Choroid plexus epithelial cell (primary cell): Measurements from ENCODE around the gene NETO1.

ENCODE experiments used
- DNase-seq: peaks from one replicate; pipeline ENCODE4 v3.0.0-alpha.2; 2010; ENCODE audit warnings: low read depth
- H3K4me3 ChIP-seq: 2 replicates; pipeline ENCODE4 v1.5.1; 2011; ENCODE audit warnings: low read depth, mild to moderate bottlenecking, control low read depth, low read length, moderate library complexity
- TF ChIP-seq, protein P1 (sequence below): conservative IDR thresholded peaks from 2 replicates; pipeline ENCODE4 v1.5.1; 2011; ENCODE audit warnings: low read depth, mild to moderate bottlenecking, control low read depth, inconsistent platforms, low read length, moderate library complexity

The NETO1 gene

DNA sequence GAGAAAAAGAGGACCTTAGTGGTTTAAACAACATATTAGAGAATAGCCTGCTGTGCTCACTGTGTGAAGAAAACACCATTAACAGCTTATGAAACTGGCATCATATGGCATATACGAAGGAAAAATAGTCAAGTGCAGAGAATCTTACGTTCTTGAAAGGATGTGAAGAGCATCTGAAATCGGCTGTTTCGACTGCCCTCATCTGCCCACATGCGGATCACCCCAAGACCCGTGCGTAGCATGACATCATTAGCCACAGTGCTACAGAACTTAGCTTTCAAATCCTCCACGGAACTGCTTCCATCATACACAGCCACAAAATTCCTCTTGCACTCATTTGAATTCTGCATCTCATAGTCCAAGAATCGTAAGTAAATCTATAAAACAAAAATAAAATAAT lies 84.3 kb downstream of the NETO1 start:
- no peak overlapping the region for H3K4me3 ChIP-seq
- TF ChIP-seq, protein P1, sequence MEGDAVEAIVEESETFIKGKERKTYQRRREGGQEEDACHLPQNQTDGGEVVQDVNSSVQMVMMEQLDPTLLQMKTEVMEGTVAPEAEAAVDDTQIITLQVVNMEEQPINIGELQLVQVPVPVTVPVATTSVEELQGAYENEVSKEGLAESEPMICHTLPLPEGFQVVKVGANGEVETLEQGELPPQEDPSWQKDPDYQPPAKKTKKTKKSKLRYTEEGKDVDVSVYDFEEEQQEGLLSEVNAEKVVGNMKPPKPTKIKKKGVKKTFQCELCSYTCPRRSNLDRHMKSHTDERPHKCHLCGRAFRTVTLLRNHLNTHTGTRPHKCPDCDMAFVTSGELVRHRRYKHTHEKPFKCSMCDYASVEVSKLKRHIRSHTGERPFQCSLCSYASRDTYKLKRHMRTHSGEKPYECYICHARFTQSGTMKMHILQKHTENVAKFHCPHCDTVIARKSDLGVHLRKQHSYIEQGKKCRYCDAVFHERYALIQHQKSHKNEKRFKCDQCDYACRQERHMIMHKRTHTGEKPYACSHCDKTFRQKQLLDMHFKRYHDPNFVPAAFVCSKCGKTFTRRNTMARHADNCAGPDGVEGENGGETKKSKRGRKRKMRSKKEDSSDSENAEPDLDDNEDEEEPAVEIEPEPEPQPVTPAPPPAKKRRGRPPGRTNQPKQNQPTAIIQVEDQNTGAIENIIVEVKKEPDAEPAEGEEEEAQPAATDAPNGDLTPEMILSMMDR = no peak
- peak; percentile 23 for DNase-seq

GRCh38 chr18:72774914-72775313 lies 92.9 kb downstream of the NETO1 start:
- H3K4me3 ChIP-seq = no peak overlapping the region
- DNase-seq = no peak
- TF ChIP-seq, protein P1 = no peak

- H3K4me3 ChIP-seq = no peak overlapping the region
- DNase-seq = no peak
- TF ChIP-seq, protein P1 = no peak
Measured at GRCh38 chr18:72772916-72773315, 94.9 kb downstream of the NETO1 start.

DNA sequence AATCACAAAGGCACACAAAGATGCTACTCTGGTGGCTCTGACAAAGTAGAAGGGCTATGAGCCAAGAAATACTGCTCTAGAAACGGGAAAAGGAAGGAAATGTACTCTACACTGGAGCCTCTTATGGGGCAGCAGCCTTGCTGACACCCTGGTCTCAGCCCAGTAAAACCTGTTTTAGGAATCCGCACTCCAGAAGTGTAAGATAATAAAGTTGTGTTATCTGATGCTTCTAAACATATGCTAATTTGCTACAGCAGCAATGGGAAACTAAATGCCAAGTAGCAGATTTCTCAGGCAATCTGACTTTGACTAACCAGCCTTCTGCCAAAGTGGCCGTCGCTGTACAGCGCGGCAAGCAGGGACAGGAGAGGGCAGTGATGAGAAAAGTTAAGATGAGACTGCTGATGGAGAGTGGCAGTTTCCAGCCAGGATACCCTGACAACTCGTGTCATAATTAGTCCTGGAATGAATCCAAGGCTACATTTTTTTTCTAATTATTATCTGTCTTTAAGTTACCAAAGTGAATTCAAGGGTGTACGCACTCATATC lies 99.0 kb downstream of the NETO1 start:
- no peak for DNase-seq
- TF ChIP-seq, protein P1 = no peak
- H3K4me3 ChIP-seq = no peak overlapping the region

DNA sequence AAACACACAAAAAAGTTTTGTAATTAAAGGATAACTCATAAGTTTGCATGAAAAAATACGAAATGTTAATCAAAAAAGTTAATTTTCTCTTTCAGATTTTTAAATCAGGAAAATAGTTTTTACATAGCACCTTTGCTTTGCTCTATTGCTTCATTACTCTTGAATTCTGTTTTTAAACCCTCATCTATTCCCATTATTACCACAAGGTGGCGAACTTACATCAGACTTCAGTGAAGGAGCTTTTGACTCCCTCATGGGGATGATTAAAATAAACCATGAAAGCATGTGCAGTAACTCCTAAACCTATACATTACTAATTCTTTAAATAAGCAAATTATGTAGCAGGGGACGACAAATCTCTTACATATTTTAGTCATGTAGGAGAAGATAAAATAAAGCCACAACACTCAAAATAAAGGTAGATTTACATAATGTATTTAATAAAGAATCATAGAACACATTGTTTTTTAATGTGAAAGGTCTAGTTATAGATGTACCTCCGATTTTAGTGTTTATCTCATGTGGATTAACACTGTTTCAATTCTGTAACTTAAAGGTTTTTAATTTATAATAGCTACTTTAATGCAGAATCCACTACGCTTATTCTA lies 105.2 kb downstream of the NETO1 start:
- peak; percentile 81 for DNase-seq
- no peak overlapping the region for H3K4me3 ChIP-seq
- TF ChIP-seq, protein P1 = peak; percentile 74

- H3K4me3 ChIP-seq = no peak overlapping the region
- DNase-seq = no peak
- TF ChIP-seq, protein P1 = no peak
Measured at GRCh38 chr18:72752220-72752619, 115.6 kb downstream of the NETO1 start.

- TF ChIP-seq, protein P1 = no peak
- DNase-seq = no peak
- H3K4me3 ChIP-seq = no peak overlapping the region
Measured at GRCh38 chr18:72742002-72742401, 125.8 kb downstream of the NETO1 start.
